BJ (cell line): ENCODE measurements around the gene SECISBP2L. TPM values are rescaled to one million over a fixed set of nuclear protein-coding genes. Genes with fewer than 3 reads are reported as not detected.
A peak's percentile ranks its signal among the peaks of the same experiment; 100 is the strongest.

ENCODE experiments used
- CTCF ChIA-PET: fragments of 350-600 bp; formaldehyde crosslinking; extraction: SDS; loops from one replicate; lab custom pipeline; 2021; ENCODE audit warnings: antibody characterized with exemption, inconsistent platforms; lab: Yijun Ruan, JAX
- POLR2A ChIA-PET: fragments of 300-600 bp; sonication (Branson Sonifier 250); formaldehyde crosslinking; extraction: SDS; loops from one replicate; lab custom pipeline; 2021; ENCODE audit warnings: antibody characterized with exemption; lab: Charles Lee
- DNase-seq: peaks from one replicate; pipeline ENCODE4 v3.0.0-alpha.2; 2011; ENCODE audit warnings: low read depth
- H3K27me3 ChIP-seq: 2 replicates; pipeline ENCODE4 v1.6.0; 2011; ENCODE audit warnings: low read length; ENCODE audit not compliant: control insufficient read depth, insufficient read depth
- H3K36me3 ChIP-seq: 2 replicates; pipeline ENCODE4 v1.5.1; 2011; ENCODE audit warnings: low read length; ENCODE audit not compliant: control insufficient read depth, insufficient read depth
- H3K4me3 ChIP-seq: 2 replicates; pipeline ENCODE4 v1.5.1; 2011; ENCODE audit warnings: low read depth, mild to moderate bottlenecking, control low read depth, low read length
- CTCF ChIP-seq: IDR thresholded peaks from 2 replicates; pipeline ENCODE4 v1.5.1; 2011; ENCODE audit warnings: low read depth, mild to moderate bottlenecking, control low read depth, inconsistent platforms, low read length, moderate library complexity; ENCODE audit not compliant: insufficient read depth
- polyA minus RNA-seq: library from RNA; depleted of rRNA, polyadenylated mRNA; stranded (reverse); fragments of >200 nt; gene quantifications from 2 replicates; pipeline ENCODE4 v1.2.3, GENCODE V29; 2011; rRNA and poly(A)+ RNA removed
- polyA plus RNA-seq: library from polyadenylated mRNA; depleted of rRNA; stranded (reverse); fragments of >200 nt; gene quantifications from 2 replicates; pipeline ENCODE4 v1.2.3, GENCODE V29; 2011; rRNA removed

Gene SECISBP2L
- 23.8 and 33.6 TPM in 2 replicates for polyA plus RNA-seq
- 41.9 and 42.4 TPM in 2 replicates for polyA minus RNA-seq

- H3K36me3 ChIP-seq: no peaks in the 10 kb centered on the region
- ChIA-PET CTCF (interaction anchor here (0.5 to 1.6 kb wide), 7 partner anchors 12 to 1100 kb away, joined by 3 to 5 read pairs (median 3); no protein-coding TSS in a partner anchor), POLR2A (interaction anchor here (0.6 kb wide), 2 partner anchors 57 to 552 kb away, joined by 3 read pairs; no protein-coding TSS in a partner anchor)
- peak; percentile 39; the same call in 1 of the 2 replicates for TF ChIP-seq CTCF
- H3K4me3 ChIP-seq: peak within 1 kb of the TSS; percentile 98
- no peaks in the 10 kb centered on the region for H3K27me3 ChIP-seq
- DNase-seq: peak; percentile 60
These were observed at the start of gene SECISBP2L for GRCh38 chr15:49046220-49047102. SECISBP2L (minus strand) TSS chr15:49046446; CDS start chr15:49046299, 147 bp downstream.

- DNase-seq: no peak
- TF ChIP-seq CTCF: no peak
- Histone ChIP-seq H3K36me3 (peaks cover 1% of the 10 kb centered on the region; the same call in 1 of the 2 replicates), H3K27me3 (no peaks in the 10 kb centered on the region), H3K4me3 (no peak overlapping the region)
- ChIA-PET CTCF (no interaction called here), POLR2A (interaction anchor here (0.5 kb wide), 1 partner anchor 89 kb away, joined by 3 read pairs; no protein-coding TSS in a partner anchor)
These were observed 48.7 kb upstream of the SECISBP2L start for GRCh38 chr15:49094923-49095322.

- H3K27me3 ChIP-seq: no peaks in the 10 kb centered on the region
- TF ChIP-seq CTCF: no peak
- no peak overlapping the region for H3K4me3 ChIP-seq
- CTCF ChIA-PET: interaction anchor here (0.5 to 1.3 kb wide), 3 partner anchors 10 to 1448 kb away, joined by 3 to 4 read pairs (median 4); no protein-coding TSS in a partner anchor
- POLR2A ChIA-PET: interaction anchor here (0.6 kb wide), 1 partner anchor 10 kb away, joined by 3 read pairs; no protein-coding TSS in a partner anchor
- no peak for DNase-seq
- peaks cover 1% of the 10 kb centered on the region; the same call in 1 of the 2 replicates for H3K36me3 ChIP-seq
These were observed 47.2 kb upstream of the SECISBP2L start for GRCh38 chr15:49093252-49094105.

- ChIA-PET POLR2A (no interaction called here), CTCF (interaction anchor here (1.0 to 1.1 kb wide), 2 partner anchors 8 to 32 kb away, joined by 4 read pairs; no protein-coding TSS in a partner anchor)
- no peak overlapping the region for H3K4me3 ChIP-seq
- no peak for TF ChIP-seq CTCF
- no peak for DNase-seq
- no peaks in the 10 kb centered on the region for H3K27me3 ChIP-seq
- H3K36me3 ChIP-seq: no peaks in the 10 kb centered on the region
These were observed 42.8 kb upstream of the SECISBP2L start for GRCh38 chr15:49088996-49089395.
